BE2C (cell line): Measurements from ENCODE around the gene GDPD1.
"Not testable (repeated sequence)": the region's sequence is repeated elsewhere in the genome, so short reads cannot be mapped to it uniquely, and the experiment has no call there.

Source experiments
- DNase-seq: peaks from one replicate; pipeline ENCODE4 v3.0.0-alpha.2; 2020
- H3K27me3 ChIP-seq: fragments of 250-450 bp; sonication (Bioruptor Pico); 2 replicates; pipeline ENCODE4 v1.5.1; 2020; ENCODE audit warnings: mild to moderate bottlenecking
- H3K36me3 ChIP-seq: fragments of 250-450 bp; sonication (Bioruptor Pico); 2 replicates; pipeline ENCODE4 v1.5.1; 2020; ENCODE audit warnings: mild to moderate bottlenecking
- H3K4me1 ChIP-seq: fragments of 250-450 bp; sonication (Bioruptor Pico); 2 replicates; pipeline ENCODE4 v1.5.1; 2020
- H3K4me3 ChIP-seq: 2 replicates; pipeline ENCODE4 v1.5.1; 2011; ENCODE audit warnings: low read depth, low read length
- H3K9me3 ChIP-seq: fragments of 250-450 bp; sonication (Bioruptor Pico); 2 replicates; pipeline ENCODE4 v1.5.1; 2020
- TF ChIP-seq, protein P1 (sequence below): IDR thresholded peaks from 2 replicates; pipeline ENCODE4 v1.5.1; 2012; ENCODE audit warnings: mild to moderate bottlenecking, low read depth, low read length

Gene GDPD1

GRCh38 chr17:59298521-59298920 lies 78.2 kb downstream of the GDPD1 start:
- no peak for DNase-seq
- no peaks in the 10 kb centered on the region for H3K27me3 ChIP-seq
- H3K9me3 ChIP-seq: no peaks in the 10 kb centered on the region
- no peaks in the 10 kb centered on the region for H3K36me3 ChIP-seq
- TF ChIP-seq, protein P1, sequence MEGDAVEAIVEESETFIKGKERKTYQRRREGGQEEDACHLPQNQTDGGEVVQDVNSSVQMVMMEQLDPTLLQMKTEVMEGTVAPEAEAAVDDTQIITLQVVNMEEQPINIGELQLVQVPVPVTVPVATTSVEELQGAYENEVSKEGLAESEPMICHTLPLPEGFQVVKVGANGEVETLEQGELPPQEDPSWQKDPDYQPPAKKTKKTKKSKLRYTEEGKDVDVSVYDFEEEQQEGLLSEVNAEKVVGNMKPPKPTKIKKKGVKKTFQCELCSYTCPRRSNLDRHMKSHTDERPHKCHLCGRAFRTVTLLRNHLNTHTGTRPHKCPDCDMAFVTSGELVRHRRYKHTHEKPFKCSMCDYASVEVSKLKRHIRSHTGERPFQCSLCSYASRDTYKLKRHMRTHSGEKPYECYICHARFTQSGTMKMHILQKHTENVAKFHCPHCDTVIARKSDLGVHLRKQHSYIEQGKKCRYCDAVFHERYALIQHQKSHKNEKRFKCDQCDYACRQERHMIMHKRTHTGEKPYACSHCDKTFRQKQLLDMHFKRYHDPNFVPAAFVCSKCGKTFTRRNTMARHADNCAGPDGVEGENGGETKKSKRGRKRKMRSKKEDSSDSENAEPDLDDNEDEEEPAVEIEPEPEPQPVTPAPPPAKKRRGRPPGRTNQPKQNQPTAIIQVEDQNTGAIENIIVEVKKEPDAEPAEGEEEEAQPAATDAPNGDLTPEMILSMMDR: no peak
- peaks cover 6% of the 10 kb centered on the region; the same call in 1 of the 2 replicates for H3K4me1 ChIP-seq
- H3K4me3 ChIP-seq: no peak overlapping the region

GRCh38 chr17:59299400-59300092 lies 79.2 kb downstream of the GDPD1 start:
- Histone ChIP-seq H3K4me3 (no peak overlapping the region), H3K36me3 (no peaks in the 10 kb centered on the region), H3K4me1 (peaks cover 6% of the 10 kb centered on the region; the same call in 1 of the 2 replicates), H3K9me3 (no peaks in the 10 kb centered on the region), H3K27me3 (no peaks in the 10 kb centered on the region)
- TF ChIP-seq, protein P1: no peak
- DNase-seq: no peak

- DNase-seq: no peak
- no peak overlapping the region for H3K4me3 ChIP-seq
- H3K27me3 ChIP-seq: no peaks in the 10 kb centered on the region
Measured at GRCh38 chr17:59300941-59301340, 80.6 kb downstream of the GDPD1 start.

GRCh38 chr17:59304811-59305210 lies 84.5 kb downstream of the GDPD1 start:
- no peak overlapping the region for H3K4me3 ChIP-seq
- no peaks in the 10 kb centered on the region for H3K4me1 ChIP-seq
- DNase-seq: no peak
- TF ChIP-seq, protein P1: no peak
- H3K9me3 ChIP-seq: no peaks in the 10 kb centered on the region
- H3K27me3 ChIP-seq: no peaks in the 10 kb centered on the region
- H3K36me3 ChIP-seq: no peaks in the 10 kb centered on the region

More at GRCh38 chr17:59300941-59301340, 80.6 kb downstream of the GDPD1 start:
- peaks cover 6% of the 10 kb centered on the region; the same call in 1 of the 2 replicates for H3K4me1 ChIP-seq
- H3K9me3 ChIP-seq: no peaks in the 10 kb centered on the region
- TF ChIP-seq, protein P1: no peak
- no peaks in the 10 kb centered on the region for H3K36me3 ChIP-seq

GRCh38 chr17:59310263-59310920 lies 90.1 kb downstream of the GDPD1 start:
- no peak for DNase-seq
- no peaks in the 10 kb centered on the region for H3K27me3 ChIP-seq
- no peak overlapping the region for H3K4me3 ChIP-seq
- H3K36me3 ChIP-seq: no peaks in the 10 kb centered on the region
- no peaks in the 10 kb centered on the region for H3K9me3 ChIP-seq
- no peaks in the 10 kb centered on the region for H3K4me1 ChIP-seq
- TF ChIP-seq, protein P1: no peak

DNA sequence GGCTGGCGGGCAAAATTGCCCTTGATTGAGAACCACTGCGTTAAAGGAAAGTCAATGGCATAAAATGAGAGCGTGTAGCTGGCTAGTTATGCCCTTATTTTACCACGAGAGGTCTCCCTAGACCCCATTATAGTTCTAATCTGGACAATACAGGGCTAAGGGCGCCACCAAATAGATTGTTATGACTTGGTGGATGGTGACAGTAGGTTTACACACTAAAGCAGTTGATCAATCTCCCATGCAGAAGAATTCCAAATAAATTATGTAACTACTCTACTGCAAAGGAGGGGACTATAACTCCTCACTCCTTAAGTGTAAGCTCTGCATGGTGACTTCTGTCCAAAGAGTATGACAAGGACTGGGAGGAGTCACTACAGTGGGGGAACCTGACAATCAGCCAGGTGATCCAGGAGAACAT lies 90.7 kb downstream of the GDPD1 start:
- Histone ChIP-seq H3K4me1 (no peaks in the 10 kb centered on the region), H3K27me3 (no peaks in the 10 kb centered on the region), H3K36me3 (no peaks in the 10 kb centered on the region), H3K9me3 (no peaks in the 10 kb centered on the region), H3K4me3 (no peak overlapping the region)
- TF ChIP-seq, protein P1: peak; percentile 84
- peak; percentile 55 for DNase-seq

- H3K36me3 ChIP-seq, H3K27me3 ChIP-seq, DNase-seq, H3K9me3 ChIP-seq, H3K4me3 ChIP-seq, H3K4me1 ChIP-seq: not testable (repeated sequence)
Measured at GRCh38 chr17:59311521-59311920, 91.2 kb downstream of the GDPD1 start.
